Measurements from ENCODE around the gene SURF1.

Gene SURF1

GRCh38 chr9:133369422-133369821, 13.1 kb upstream of the SURF1 start:
- TF ChIP-seq EZH2phosphoT487 (conservative IDR thresholded peaks at IDR 0.05; ENCODE audit: low read length), result no peak
- TF ChIP-seq CTCF (IDR thresholded peaks at IDR 0.05; ENCODE audit: insufficient read depth, low read length, poor library complexity, severe bottlenecking), result no peak
- H3K4me2 ChIP-seq (ENCODE audit: low read depth, low read length, poor library complexity, severe bottlenecking), result no peak overlapping the region

GRCh38 chr9:133368249-133368881, 12.1 kb upstream of the SURF1 start:
- H3K36me3 ChIP-seq (ENCODE audit: low read length), result peaks cover 6% of the 10 kb centered on the region; the same call in 1 of the 2 replicates
- H3K79me2 ChIP-seq (ENCODE audit: insufficient read depth, low read length), result peaks cover 65% of the 10 kb centered on the region
- H3K4me2 ChIP-seq (ENCODE audit: low read depth, low read length, poor library complexity, severe bottlenecking), result no peak overlapping the region
- no peaks in the 10 kb centered on the region; the same call in 1 of the 2 replicates for H4K20me1 ChIP-seq (ENCODE audit: low read depth, low read length)
- no peak overlapping the region for H3K4me3 ChIP-seq (ENCODE audit: insufficient read depth, low read length, poor library complexity, severe bottlenecking)
- H2AFZ ChIP-seq (ENCODE audit: low read depth, low read length, severe bottlenecking), result no peak overlapping the region
- TF ChIP-seq CTCF (IDR thresholded peaks at IDR 0.05; ENCODE audit: insufficient read depth, low read length, poor library complexity, severe bottlenecking) (no peak), EZH2phosphoT487 (conservative IDR thresholded peaks at IDR 0.05; ENCODE audit: low read length) (no peak)
- H3K9me2 ChIP-seq (replicated peaks; ENCODE audit: insufficient read depth, low read length), result no peaks in the 10 kb centered on the region
- H3K9ac ChIP-seq (ENCODE audit: low read length), result no peak overlapping the region
- H3F3A ChIP-seq (ENCODE audit: insufficient read depth), result no peaks in the 10 kb centered on the region
- no peak overlapping the region for H3K27ac ChIP-seq (ENCODE audit: low read depth, low read length)
- no peaks in the 10 kb centered on the region for H3K27me3 ChIP-seq (ENCODE audit: low read length)
- H3K9me3 ChIP-seq (ENCODE audit: insufficient read depth, low read length), result no peaks in the 10 kb centered on the region

More at GRCh38 chr9:133369422-133369821, 13.1 kb upstream of the SURF1 start:
- H3K79me2 ChIP-seq (ENCODE audit: insufficient read depth, low read length), result peaks cover 74% of the 10 kb centered on the region
- no peaks in the 10 kb centered on the region for H3K27me3 ChIP-seq (ENCODE audit: low read length)
- H3F3A ChIP-seq (ENCODE audit: insufficient read depth), result no peaks in the 10 kb centered on the region
- H3K9me2 ChIP-seq (replicated peaks; ENCODE audit: insufficient read depth, low read length), result no peaks in the 10 kb centered on the region
- no peak overlapping the region for H2AFZ ChIP-seq (ENCODE audit: low read depth, low read length, severe bottlenecking)
- H4K20me1 ChIP-seq (ENCODE audit: low read depth, low read length), result no peaks in the 10 kb centered on the region; the same call in 1 of the 2 replicates
- no peak overlapping the region for H3K4me3 ChIP-seq (ENCODE audit: insufficient read depth, low read length, poor library complexity, severe bottlenecking)
- peaks cover 6% of the 10 kb centered on the region; the same call in 1 of the 2 replicates for H3K36me3 ChIP-seq (ENCODE audit: low read length)
- no peaks in the 10 kb centered on the region for H3K9me3 ChIP-seq (ENCODE audit: insufficient read depth, low read length)
- no peak overlapping the region for H3K27ac ChIP-seq (ENCODE audit: low read depth, low read length)
- H3K9ac ChIP-seq (ENCODE audit: low read length), result no peak overlapping the region

GRCh38 chr9:133367778-133368177, 11.5 kb upstream of the SURF1 start:
- Histone ChIP-seq H4K20me1 (ENCODE audit: low read depth, low read length) (no peaks in the 10 kb centered on the region; the same call in 1 of the 2 replicates), H3K9ac (ENCODE audit: low read length) (no peak overlapping the region), H3K4me2 (ENCODE audit: low read depth, low read length, poor library complexity, severe bottlenecking) (no peak overlapping the region)

More at GRCh38 chr9:133367778-133368177, 11.5 kb upstream of the SURF1 start:
- H3K79me2 ChIP-seq (ENCODE audit: insufficient read depth, low read length), result peaks cover 59% of the 10 kb centered on the region
- H3K4me3 ChIP-seq (ENCODE audit: insufficient read depth, low read length, poor library complexity, severe bottlenecking), result no peak overlapping the region
- TF ChIP-seq EZH2phosphoT487 (conservative IDR thresholded peaks at IDR 0.05; ENCODE audit: low read length), result no peak
- no peak for TF ChIP-seq CTCF (IDR thresholded peaks at IDR 0.05; ENCODE audit: insufficient read depth, low read length, poor library complexity, severe bottlenecking)
- no peaks in the 10 kb centered on the region for H3K27me3 ChIP-seq (ENCODE audit: low read length)
- H3K9me2 ChIP-seq (replicated peaks; ENCODE audit: insufficient read depth, low read length), result no peaks in the 10 kb centered on the region
- no peaks in the 10 kb centered on the region for H3F3A ChIP-seq (ENCODE audit: insufficient read depth)
- peaks cover 6% of the 10 kb centered on the region for H3K36me3 ChIP-seq (ENCODE audit: low read length)
- H3K27ac ChIP-seq (ENCODE audit: low read depth, low read length), result no peak overlapping the region
- no peak overlapping the region for H2AFZ ChIP-seq (ENCODE audit: low read depth, low read length, severe bottlenecking)
- no peaks in the 10 kb centered on the region for H3K9me3 ChIP-seq (ENCODE audit: insufficient read depth, low read length)
